Fibroblast of lung (primary cell): ENCODE measurements around the gene PTPRZ1.

Experiments
- EZH2 ChIP-seq: IDR thresholded peaks from 2 replicates; pipeline ENCODE4 v1.5.1; 2012; ENCODE audit warnings: low read length, control low read depth, mild to moderate bottlenecking; ENCODE audit errors: missing control alignments
- TF ChIP-seq, protein P1 (sequence below), 2 donors: IDR thresholded peaks in 1 of 2; conservative IDR thresholded peaks in 1 of 2; 1 replicate in 1 of 2; 2 replicates in 1 of 2; pipeline ENCODE4 v1.5.1; 2011 to 2012; ENCODE audit warnings: low read length in 2 of 2, control low read depth in 1 of 2, inconsistent platforms in 1 of 2, low read depth in 1 of 2, mild to moderate bottlenecking in 1 of 2

DNA sequence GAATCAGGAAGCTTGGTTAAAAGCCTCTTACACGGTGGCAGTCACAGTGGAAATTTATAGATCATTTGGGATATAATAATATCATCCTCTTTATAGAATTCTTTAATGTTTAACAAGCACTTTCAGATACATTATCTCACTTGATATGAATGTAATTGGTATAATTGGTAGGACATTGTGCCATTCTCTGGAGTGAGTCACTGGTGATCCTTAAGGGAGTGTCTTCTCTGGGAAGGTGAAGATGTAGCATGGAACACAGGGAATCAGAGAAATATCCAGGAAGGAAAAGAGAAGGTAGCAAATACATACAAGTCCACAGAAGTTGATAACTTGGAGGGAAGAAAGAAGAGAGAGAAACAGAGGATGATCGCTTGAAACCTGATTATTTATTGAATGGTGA is 9.8 kb downstream of the PTPRZ1 start:
- TF ChIP-seq, protein P1, sequence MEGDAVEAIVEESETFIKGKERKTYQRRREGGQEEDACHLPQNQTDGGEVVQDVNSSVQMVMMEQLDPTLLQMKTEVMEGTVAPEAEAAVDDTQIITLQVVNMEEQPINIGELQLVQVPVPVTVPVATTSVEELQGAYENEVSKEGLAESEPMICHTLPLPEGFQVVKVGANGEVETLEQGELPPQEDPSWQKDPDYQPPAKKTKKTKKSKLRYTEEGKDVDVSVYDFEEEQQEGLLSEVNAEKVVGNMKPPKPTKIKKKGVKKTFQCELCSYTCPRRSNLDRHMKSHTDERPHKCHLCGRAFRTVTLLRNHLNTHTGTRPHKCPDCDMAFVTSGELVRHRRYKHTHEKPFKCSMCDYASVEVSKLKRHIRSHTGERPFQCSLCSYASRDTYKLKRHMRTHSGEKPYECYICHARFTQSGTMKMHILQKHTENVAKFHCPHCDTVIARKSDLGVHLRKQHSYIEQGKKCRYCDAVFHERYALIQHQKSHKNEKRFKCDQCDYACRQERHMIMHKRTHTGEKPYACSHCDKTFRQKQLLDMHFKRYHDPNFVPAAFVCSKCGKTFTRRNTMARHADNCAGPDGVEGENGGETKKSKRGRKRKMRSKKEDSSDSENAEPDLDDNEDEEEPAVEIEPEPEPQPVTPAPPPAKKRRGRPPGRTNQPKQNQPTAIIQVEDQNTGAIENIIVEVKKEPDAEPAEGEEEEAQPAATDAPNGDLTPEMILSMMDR (conservative IDR thresholded peaks at IDR 0.05 in 1 of 2, IDR thresholded peaks at IDR 0.05 in 1 of 2; ENCODE audit: low read depth in 1 of 2, low read length in 2 of 2): no peak
- TF ChIP-seq EZH2: no peak
